ENCODE measurements around the gene DUSP1. TPM values are rescaled to one million over a fixed set of nuclear protein-coding genes. Genes with fewer than 3 reads are reported as not detected.
"Not testable (repeated sequence)": the region's sequence is repeated elsewhere in the genome, so short reads cannot be mapped to it uniquely, and the experiment has no call there.

The DUSP1 gene
- 9.4 TPM for polyA plus RNA-seq (2013, experiment 1 of 4)
- polyA plus RNA-seq (2013, experiment 2 of 4) = 6.5 TPM
- 7.8 TPM for polyA plus RNA-seq (2013, experiment 3 of 4)
- polyA plus RNA-seq (2013, experiment 4 of 4) = 7.0 TPM

- H3K27me3 ChIP-seq (ENCODE audit: control insufficient read depth, insufficient read depth, low read length, poor library complexity, severe bottlenecking) = peaks cover 45% of the 10 kb centered on the region
- peaks cover 6% of the 10 kb centered on the region for H3K36me3 ChIP-seq (ENCODE audit: control insufficient read depth, insufficient read depth, low read length)
- WGBS, 2 experiments = 0% methylated on average over 89 of the region's 89 CpGs
- H3K4me3 ChIP-seq (ENCODE audit: insufficient read depth, low read depth, low read length) = peak within 1 kb of the TSS; percentile 79
- peak within 1 kb of the TSS; percentile 86 for H3K27ac ChIP-seq (ENCODE audit: insufficient read depth, low read depth, low read length, poor library complexity, severe bottlenecking)
- H3K9me3 ChIP-seq (ENCODE audit: control insufficient read depth, low read length) = no peaks in the 10 kb centered on the region
- H3K4me1 ChIP-seq (ENCODE audit: control insufficient read depth, insufficient read depth, low read length) = peaks cover 19% of the 10 kb centered on the region
Measured at GRCh38 chr5:172770675-172771438, at the start of gene DUSP1. TSS of gene DUSP1 (minus strand) at chr5:172771195. CDS start at chr5:172770952, 243 bp downstream.

GRCh38 chr5:172820046-172820767 lies 49.2 kb upstream of the DUSP1 start:
- no peaks in the 10 kb centered on the region for H3K4me1 ChIP-seq (ENCODE audit: control insufficient read depth, insufficient read depth, low read length)
- WGBS, 2 experiments = 67 to 73% methylated on average over 16 of the region's 16 CpGs
- H3K27ac ChIP-seq (ENCODE audit: insufficient read depth, low read depth, low read length, poor library complexity, severe bottlenecking) = no peak overlapping the region
- H3K4me3 ChIP-seq (ENCODE audit: insufficient read depth, low read depth, low read length) = no peak overlapping the region
- no peaks in the 10 kb centered on the region for H3K36me3 ChIP-seq (ENCODE audit: control insufficient read depth, insufficient read depth, low read length)
- H3K27me3 ChIP-seq (ENCODE audit: control insufficient read depth, insufficient read depth, low read length, poor library complexity, severe bottlenecking) = no peaks in the 10 kb centered on the region
- no peaks in the 10 kb centered on the region for H3K9me3 ChIP-seq (ENCODE audit: control insufficient read depth, low read length)

GRCh38 chr5:172819569-172819968 lies 48.6 kb upstream of the DUSP1 start:
- H3K27ac ChIP-seq (ENCODE audit: insufficient read depth, low read depth, low read length, poor library complexity, severe bottlenecking) = no peak overlapping the region
- 90 to 95% methylated on average over 3 of the region's 3 CpGs for WGBS, 2 experiments
- no peaks in the 10 kb centered on the region for H3K36me3 ChIP-seq (ENCODE audit: control insufficient read depth, insufficient read depth, low read length)
- no peak overlapping the region for H3K4me3 ChIP-seq (ENCODE audit: insufficient read depth, low read depth, low read length)
- no peaks in the 10 kb centered on the region for H3K27me3 ChIP-seq (ENCODE audit: control insufficient read depth, insufficient read depth, low read length, poor library complexity, severe bottlenecking)
- H3K4me1 ChIP-seq (ENCODE audit: control insufficient read depth, insufficient read depth, low read length) = no peaks in the 10 kb centered on the region
- H3K9me3 ChIP-seq (ENCODE audit: control insufficient read depth, low read length) = no peaks in the 10 kb centered on the region

- Histone ChIP-seq H3K27me3 (ENCODE audit: control insufficient read depth, insufficient read depth, low read length, poor library complexity, severe bottlenecking) (no peaks in the 10 kb centered on the region), H3K4me1 (ENCODE audit: control insufficient read depth, insufficient read depth, low read length) (no peaks in the 10 kb centered on the region), H3K36me3 (ENCODE audit: control insufficient read depth, insufficient read depth, low read length) (no peaks in the 10 kb centered on the region), H3K4me3 (ENCODE audit: insufficient read depth, low read depth, low read length) (no peak overlapping the region), H3K27ac (ENCODE audit: insufficient read depth, low read depth, low read length, poor library complexity, severe bottlenecking) (no peak overlapping the region), H3K9me3 (ENCODE audit: control insufficient read depth, low read length) (no peaks in the 10 kb centered on the region)
- 89 to 90% methylated on average over 3 of the region's 3 CpGs for WGBS, 2 experiments
Measured at GRCh38 chr5:172818081-172818480, 47.1 kb upstream of the DUSP1 start.

GRCh38 chr5:172817664-172818063 lies 46.7 kb upstream of the DUSP1 start:
- no peaks in the 10 kb centered on the region for H3K9me3 ChIP-seq (ENCODE audit: control insufficient read depth, low read length)
- H3K36me3 ChIP-seq (ENCODE audit: control insufficient read depth, insufficient read depth, low read length) = no peaks in the 10 kb centered on the region
- no peak overlapping the region for H3K4me3 ChIP-seq (ENCODE audit: insufficient read depth, low read depth, low read length)
- H3K27me3 ChIP-seq (ENCODE audit: control insufficient read depth, insufficient read depth, low read length, poor library complexity, severe bottlenecking) = no peaks in the 10 kb centered on the region
- 96% methylated on average over 7 of the region's 7 CpGs for WGBS, 2 experiments
- no peaks in the 10 kb centered on the region for H3K4me1 ChIP-seq (ENCODE audit: control insufficient read depth, insufficient read depth, low read length)
- no peak overlapping the region for H3K27ac ChIP-seq (ENCODE audit: insufficient read depth, low read depth, low read length, poor library complexity, severe bottlenecking)

GRCh38 chr5:172816925-172817562 lies 46.0 kb upstream of the DUSP1 start:
- Histone ChIP-seq H3K27me3 (ENCODE audit: control insufficient read depth, insufficient read depth, low read length, poor library complexity, severe bottlenecking) (no peaks in the 10 kb centered on the region), H3K27ac (ENCODE audit: insufficient read depth, low read depth, low read length, poor library complexity, severe bottlenecking) (no peak overlapping the region), H3K4me1 (ENCODE audit: control insufficient read depth, insufficient read depth, low read length) (no peaks in the 10 kb centered on the region), H3K4me3 (ENCODE audit: insufficient read depth, low read depth, low read length) (no peak overlapping the region), H3K9me3 (ENCODE audit: control insufficient read depth, low read length) (no peaks in the 10 kb centered on the region), H3K36me3 (ENCODE audit: control insufficient read depth, insufficient read depth, low read length) (no peaks in the 10 kb centered on the region)
- 80 to 82% methylated on average over 4 to 5 of the region's 5 CpGs for WGBS, 2 experiments

GRCh38 chr5:172815631-172816030 lies 44.6 kb upstream of the DUSP1 start:
- H3K4me1 ChIP-seq (ENCODE audit: control insufficient read depth, insufficient read depth, low read length) = no peaks in the 10 kb centered on the region
- no peaks in the 10 kb centered on the region for H3K27me3 ChIP-seq (ENCODE audit: control insufficient read depth, insufficient read depth, low read length, poor library complexity, severe bottlenecking)
- no peaks in the 10 kb centered on the region for H3K36me3 ChIP-seq (ENCODE audit: control insufficient read depth, insufficient read depth, low read length)
- 93% methylated on average over 6 of the region's 7 CpGs for WGBS, 2 experiments
- H3K4me3 ChIP-seq (ENCODE audit: insufficient read depth, low read depth, low read length) = no peak overlapping the region
- no peaks in the 10 kb centered on the region for H3K9me3 ChIP-seq (ENCODE audit: control insufficient read depth, low read length)
- H3K27ac ChIP-seq (ENCODE audit: insufficient read depth, low read depth, low read length, poor library complexity, severe bottlenecking) = no peak overlapping the region

GRCh38 chr5:172810996-172811395 lies 40.0 kb upstream of the DUSP1 start:
- 92 to 96% methylated on average over 4 of the region's 4 CpGs for WGBS, 2 experiments
- H3K36me3 ChIP-seq (ENCODE audit: control insufficient read depth, insufficient read depth, low read length); H3K4me1 ChIP-seq (ENCODE audit: control insufficient read depth, insufficient read depth, low read length); H3K4me3 ChIP-seq (ENCODE audit: insufficient read depth, low read depth, low read length); H3K27ac ChIP-seq (ENCODE audit: insufficient read depth, low read depth, low read length, poor library complexity, severe bottlenecking); H3K27me3 ChIP-seq (ENCODE audit: control insufficient read depth, insufficient read depth, low read length, poor library complexity, severe bottlenecking); H3K9me3 ChIP-seq (ENCODE audit: control insufficient read depth, low read length): not testable (repeated sequence)

GRCh38 chr5:172809774-172810173 lies 38.8 kb upstream of the DUSP1 start:
- H3K9me3 ChIP-seq (ENCODE audit: control insufficient read depth, low read length) = no peaks in the 10 kb centered on the region
- H3K27ac ChIP-seq (ENCODE audit: insufficient read depth, low read depth, low read length, poor library complexity, severe bottlenecking) = no peak overlapping the region
- no peaks in the 10 kb centered on the region for H3K36me3 ChIP-seq (ENCODE audit: control insufficient read depth, insufficient read depth, low read length)
- H3K4me1 ChIP-seq (ENCODE audit: control insufficient read depth, insufficient read depth, low read length) = no peaks in the 10 kb centered on the region
- 92 to 93% methylated on average over 2 of the region's 2 CpGs for WGBS, 2 experiments
- H3K4me3 ChIP-seq (ENCODE audit: insufficient read depth, low read depth, low read length) = no peak overlapping the region
- no peaks in the 10 kb centered on the region for H3K27me3 ChIP-seq (ENCODE audit: control insufficient read depth, insufficient read depth, low read length, poor library complexity, severe bottlenecking)

GRCh38 chr5:172807766-172808311 lies 36.8 kb upstream of the DUSP1 start:
- Histone ChIP-seq H3K27me3 (ENCODE audit: control insufficient read depth, insufficient read depth, low read length, poor library complexity, severe bottlenecking) (no peaks in the 10 kb centered on the region), H3K4me3 (ENCODE audit: insufficient read depth, low read depth, low read length) (no peak overlapping the region), H3K4me1 (ENCODE audit: control insufficient read depth, insufficient read depth, low read length) (no peaks in the 10 kb centered on the region), H3K27ac (ENCODE audit: insufficient read depth, low read depth, low read length, poor library complexity, severe bottlenecking) (no peak overlapping the region), H3K9me3 (ENCODE audit: control insufficient read depth, low read length) (no peaks in the 10 kb centered on the region), H3K36me3 (ENCODE audit: control insufficient read depth, insufficient read depth, low read length) (no peaks in the 10 kb centered on the region)
- WGBS, 2 experiments = 92 to 95% methylated on average over 11 of the region's 11 CpGs
